Neutrophil (primary cell): ENCODE results near the gene CPNE4.

Source experiments
- H3K27ac ChIP-seq: fragments of 200-600 bp; sonication (generic); 2 replicates; pipeline ENCODE4 v1.5.1; 2016; ENCODE audit warnings: mild to moderate bottlenecking, moderate library complexity
- H3K27me3 ChIP-seq: fragments of 200-600 bp; sonication (generic); 2 replicates; pipeline ENCODE4 v1.6.0; 2016; ENCODE audit warnings: mild to moderate bottlenecking
- H3K36me3 ChIP-seq: fragments of 200-600 bp; sonication (generic); 2 replicates; pipeline ENCODE4 v1.5.1; 2017
- H3K4me1 ChIP-seq, 2 experiments: fragments of 200-600 bp in 1 of 2; sonication (generic) in 1 of 2; 1 replicate in 1 of 2; 2 replicates in 1 of 2; pipeline versions ENCODE4 v1.5.1 to v1.6.1; 2013 to 2016; ENCODE audit warnings: low read depth in 1 of 2, low read length in 1 of 2, mild to moderate bottlenecking in 1 of 2, moderate library complexity in 1 of 2; ENCODE audit not compliant: control insufficient read depth in 1 of 2, insufficient read depth in 1 of 2
- H3K4me3 ChIP-seq, 2 experiments: fragments of 200-600 bp in 1 of 2; sonication (generic) in 1 of 2; 1 replicate in 1 of 2; 2 replicates in 1 of 2; pipeline ENCODE4 v1.5.1; 2013 to 2016; ENCODE audit warnings: low read depth in 1 of 2, low read length in 1 of 2, mild to moderate bottlenecking in 1 of 2, moderate library complexity in 1 of 2
- H3K9me3 ChIP-seq: fragments of 200-600 bp; sonication (generic); 2 replicates; pipeline ENCODE4 v1.5.1; 2016
- TF ChIP-seq, protein P1 (sequence below): fragments of 200-600 bp; sonication (generic); IDR thresholded peaks from 2 replicates; pipeline ENCODE4 v1.5.1; 2016; ENCODE audit warnings: antibody characterized with exemption

Gene CPNE4

DNA sequence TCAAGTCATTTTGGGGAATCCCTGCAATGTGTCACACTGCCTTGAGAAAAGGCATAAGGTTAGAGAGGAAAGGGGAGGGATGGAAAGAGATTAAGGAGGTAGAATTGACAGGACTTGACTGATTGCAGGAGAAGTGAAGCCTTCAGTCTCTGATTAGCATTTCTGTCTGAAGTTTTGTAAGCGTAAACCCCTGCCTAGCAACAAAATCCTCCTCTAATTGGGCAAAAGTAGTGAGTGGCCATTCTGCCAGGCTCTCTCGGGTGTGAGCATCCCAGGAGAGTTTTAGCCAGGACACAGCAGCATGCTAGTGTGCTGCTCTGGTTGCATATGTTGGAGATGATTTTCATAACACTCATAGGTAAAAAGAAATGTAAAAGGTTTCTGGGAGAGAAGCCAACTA is 415.0 kb downstream of the CPNE4 start:
- no peaks in the 10 kb centered on the region for H3K9me3 ChIP-seq
- no peaks in the 10 kb centered on the region for H3K36me3 ChIP-seq
- TF ChIP-seq, protein P1, sequence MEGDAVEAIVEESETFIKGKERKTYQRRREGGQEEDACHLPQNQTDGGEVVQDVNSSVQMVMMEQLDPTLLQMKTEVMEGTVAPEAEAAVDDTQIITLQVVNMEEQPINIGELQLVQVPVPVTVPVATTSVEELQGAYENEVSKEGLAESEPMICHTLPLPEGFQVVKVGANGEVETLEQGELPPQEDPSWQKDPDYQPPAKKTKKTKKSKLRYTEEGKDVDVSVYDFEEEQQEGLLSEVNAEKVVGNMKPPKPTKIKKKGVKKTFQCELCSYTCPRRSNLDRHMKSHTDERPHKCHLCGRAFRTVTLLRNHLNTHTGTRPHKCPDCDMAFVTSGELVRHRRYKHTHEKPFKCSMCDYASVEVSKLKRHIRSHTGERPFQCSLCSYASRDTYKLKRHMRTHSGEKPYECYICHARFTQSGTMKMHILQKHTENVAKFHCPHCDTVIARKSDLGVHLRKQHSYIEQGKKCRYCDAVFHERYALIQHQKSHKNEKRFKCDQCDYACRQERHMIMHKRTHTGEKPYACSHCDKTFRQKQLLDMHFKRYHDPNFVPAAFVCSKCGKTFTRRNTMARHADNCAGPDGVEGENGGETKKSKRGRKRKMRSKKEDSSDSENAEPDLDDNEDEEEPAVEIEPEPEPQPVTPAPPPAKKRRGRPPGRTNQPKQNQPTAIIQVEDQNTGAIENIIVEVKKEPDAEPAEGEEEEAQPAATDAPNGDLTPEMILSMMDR = no peak
- no peak overlapping the region for H3K27ac ChIP-seq
- H3K4me1 ChIP-seq = no peaks in the 10 kb centered on the region
- no peak overlapping the region for H3K4me3 ChIP-seq
- H3K27me3 ChIP-seq = peaks cover 13% of the 10 kb centered on the region

DNA sequence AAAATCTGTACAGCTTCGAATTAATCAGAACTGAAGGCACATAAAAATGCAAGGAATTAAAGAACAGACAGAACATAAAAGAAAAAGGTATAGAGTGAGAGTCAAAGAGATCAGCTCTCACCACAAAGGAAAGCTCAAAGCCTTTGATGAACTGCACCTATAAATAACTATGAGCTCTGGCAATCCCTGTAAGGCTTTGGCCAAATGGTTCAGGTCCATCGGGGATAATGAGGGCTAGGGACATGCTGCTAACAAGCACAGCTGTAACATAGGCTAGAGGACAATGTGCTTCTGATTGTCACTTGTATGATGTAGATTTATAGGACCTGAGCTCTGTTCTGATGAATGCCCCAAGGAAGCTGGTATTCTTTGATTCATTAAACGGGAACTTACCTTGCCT is 418.1 kb downstream of the CPNE4 start:
- Histone ChIP-seq H3K27ac (no peak overlapping the region), H3K36me3 (no peaks in the 10 kb centered on the region), H3K4me1 (no peaks in the 10 kb centered on the region), H3K27me3 (peaks cover 13% of the 10 kb centered on the region), H3K9me3 (no peaks in the 10 kb centered on the region), H3K4me3 (no peak overlapping the region)
- TF ChIP-seq, protein P1 = no peak

DNA sequence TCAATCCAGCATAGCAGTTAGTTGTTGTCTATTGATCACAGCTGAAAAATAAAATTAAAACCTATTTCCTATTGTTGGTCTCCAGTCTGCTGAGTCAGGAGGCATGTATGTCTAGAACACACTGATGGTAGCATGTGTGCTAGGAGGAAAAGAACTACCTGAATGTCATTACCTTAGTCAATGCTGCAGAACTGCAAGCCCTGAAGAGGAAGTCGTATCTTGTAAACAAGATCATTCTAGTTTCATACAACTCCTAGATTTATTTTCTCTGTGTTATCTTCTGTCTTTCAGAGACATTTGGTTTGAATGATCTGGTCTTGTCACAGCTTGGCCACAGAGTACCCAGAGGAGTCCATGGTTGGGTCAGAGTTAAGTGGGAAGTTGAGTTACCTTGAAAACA is 422.1 kb downstream of the CPNE4 start:
- TF ChIP-seq, protein P1 = no peak
- no peaks in the 10 kb centered on the region for H3K9me3 ChIP-seq
- H3K27me3 ChIP-seq = no peaks in the 10 kb centered on the region
- no peak overlapping the region for H3K27ac ChIP-seq
- no peaks in the 10 kb centered on the region for H3K36me3 ChIP-seq
- H3K4me3 ChIP-seq = no peak overlapping the region
- no peaks in the 10 kb centered on the region for H3K4me1 ChIP-seq

DNA sequence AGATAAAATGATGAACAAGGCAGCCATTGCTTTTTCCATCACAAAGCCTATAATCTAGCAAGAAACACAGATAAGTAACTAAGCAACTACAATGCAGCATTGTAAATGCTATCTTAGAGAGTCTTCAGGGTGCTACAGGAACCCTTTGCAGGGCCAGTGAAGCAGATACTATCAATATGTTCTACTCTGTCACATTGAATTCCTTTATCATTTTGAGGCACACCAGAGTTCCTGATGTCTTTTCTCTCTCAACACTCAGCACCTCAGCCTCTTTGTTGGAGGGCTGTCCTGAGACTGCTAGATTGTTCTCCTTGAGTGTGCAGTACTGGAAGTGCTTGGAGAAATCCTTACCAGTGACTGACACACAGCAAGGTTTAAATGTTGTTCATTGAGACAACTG is 424.6 kb downstream of the CPNE4 start:
- Histone ChIP-seq H3K4me1 (no peaks in the 10 kb centered on the region), H3K4me3 (no peak overlapping the region), H3K27ac (no peak overlapping the region), H3K27me3 (no peaks in the 10 kb centered on the region), H3K9me3 (no peaks in the 10 kb centered on the region), H3K36me3 (no peaks in the 10 kb centered on the region)
- TF ChIP-seq, protein P1 = no peak

DNA sequence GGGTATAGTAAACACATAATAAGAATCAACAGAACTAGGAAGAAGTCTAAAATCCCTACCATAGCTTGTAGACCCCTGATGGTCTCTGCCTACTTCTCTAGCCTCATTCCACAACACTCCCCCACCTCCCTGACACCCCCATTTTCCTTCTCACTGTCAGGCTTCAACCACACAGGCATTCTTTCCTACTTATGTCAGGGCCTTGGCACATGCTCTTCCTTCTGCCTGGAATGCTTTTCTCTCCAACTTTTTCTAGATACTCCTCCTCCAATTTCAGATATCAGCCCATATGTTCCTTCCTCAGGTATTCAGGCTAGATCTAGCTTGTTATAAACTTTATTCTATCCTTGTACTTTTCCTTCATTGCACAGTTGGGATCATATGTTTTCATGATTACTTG is 426.1 kb downstream of the CPNE4 start:
- Histone ChIP-seq H3K36me3 (no peaks in the 10 kb centered on the region), H3K4me3 (no peak overlapping the region), H3K4me1 (no peaks in the 10 kb centered on the region), H3K27me3 (peaks cover 8% of the 10 kb centered on the region), H3K9me3 (no peaks in the 10 kb centered on the region), H3K27ac (no peak overlapping the region)
- TF ChIP-seq, protein P1 = no peak

DNA sequence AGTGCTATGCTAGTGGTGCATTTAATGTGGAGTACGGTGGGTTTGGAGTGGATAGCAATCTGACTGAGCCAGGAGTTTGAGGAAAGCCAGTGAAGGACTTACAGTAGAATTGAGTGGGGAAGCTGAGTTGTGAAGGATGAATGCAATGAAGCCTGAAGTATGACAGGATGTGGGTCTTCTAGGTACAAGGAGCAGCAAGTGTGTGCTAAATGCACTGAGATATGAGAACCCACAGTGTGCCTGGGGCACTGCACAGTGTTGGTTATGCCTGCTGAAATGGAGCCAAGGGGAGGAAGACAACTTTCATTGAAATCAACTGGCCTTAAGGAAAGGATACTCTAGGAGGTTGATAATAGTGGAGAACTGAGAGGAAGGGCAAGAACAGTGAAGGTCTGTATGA is 426.5 kb downstream of the CPNE4 start:
- Histone ChIP-seq H3K27me3 (peaks cover 12% of the 10 kb centered on the region), H3K9me3 (no peaks in the 10 kb centered on the region), H3K4me1 (no peaks in the 10 kb centered on the region), H3K4me3 (no peak overlapping the region), H3K27ac (no peak overlapping the region), H3K36me3 (no peaks in the 10 kb centered on the region)
- TF ChIP-seq, protein P1 = no peak
